HG03432 (cell line): ENCODE measurements around the gene GALNT3.

Experiments
- ATAC-seq: cut with Tn5 transposase; IDR thresholded peaks from one replicate; pipeline ENCODE4 v1.9.1; 2021; ENCODE audit warnings: mild to moderate bottlenecking, moderate library complexity; ENCODE audit not compliant: unreplicated experiment

GALNT3 gene

GRCh38 chr2:165746501-165746900 lies 47.5 kb downstream of the GALNT3 start:
- no peak for ATAC-seq

DNA sequence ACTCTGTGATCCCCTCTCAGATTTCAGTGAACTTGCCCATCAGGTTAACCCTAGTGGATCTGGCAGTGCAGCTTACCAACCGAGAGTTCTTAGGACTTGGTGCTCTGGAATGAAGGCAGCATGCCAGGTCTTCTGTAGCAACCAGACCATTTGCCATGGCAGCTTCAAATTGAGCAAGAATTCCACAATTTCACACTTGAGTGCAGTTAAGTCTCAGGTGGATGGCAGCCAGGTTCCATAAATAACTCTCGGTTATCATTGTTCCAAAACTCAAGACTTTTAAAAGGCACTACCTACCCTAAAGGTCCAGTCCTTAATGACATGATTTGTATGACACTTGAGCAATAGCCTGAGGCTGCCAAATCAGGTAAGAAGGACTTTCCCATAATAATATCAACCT lies 48.1 kb downstream of the GALNT3 start:
- no peak for ATAC-seq

- ATAC-seq: peak; percentile 99
Observed at GRCh38 chr2:165743442-165743841, 50.6 kb downstream of the GALNT3 start.

DNA sequence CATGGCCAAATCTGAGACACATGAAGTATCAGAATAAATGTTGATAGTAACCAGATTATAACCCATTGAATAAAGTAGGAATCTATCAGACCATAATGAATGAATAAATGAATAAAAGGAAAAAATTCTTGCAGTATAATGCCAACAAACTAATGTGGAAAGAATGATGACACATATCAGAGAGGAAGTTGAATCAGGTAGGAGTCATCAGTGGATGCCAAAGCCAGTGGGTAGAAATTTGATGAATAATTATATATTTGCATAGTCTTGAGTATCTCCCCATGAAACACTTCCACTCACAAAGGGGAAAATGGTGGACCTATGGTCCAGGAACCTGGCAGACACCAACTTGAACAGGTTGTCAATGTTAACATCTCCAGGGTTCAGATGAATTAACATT lies 68.6 kb downstream of the GALNT3 start:
- ATAC-seq: no peak

GRCh38 chr2:165720511-165720910 lies 73.5 kb downstream of the GALNT3 start:
- no peak for ATAC-seq

DNA sequence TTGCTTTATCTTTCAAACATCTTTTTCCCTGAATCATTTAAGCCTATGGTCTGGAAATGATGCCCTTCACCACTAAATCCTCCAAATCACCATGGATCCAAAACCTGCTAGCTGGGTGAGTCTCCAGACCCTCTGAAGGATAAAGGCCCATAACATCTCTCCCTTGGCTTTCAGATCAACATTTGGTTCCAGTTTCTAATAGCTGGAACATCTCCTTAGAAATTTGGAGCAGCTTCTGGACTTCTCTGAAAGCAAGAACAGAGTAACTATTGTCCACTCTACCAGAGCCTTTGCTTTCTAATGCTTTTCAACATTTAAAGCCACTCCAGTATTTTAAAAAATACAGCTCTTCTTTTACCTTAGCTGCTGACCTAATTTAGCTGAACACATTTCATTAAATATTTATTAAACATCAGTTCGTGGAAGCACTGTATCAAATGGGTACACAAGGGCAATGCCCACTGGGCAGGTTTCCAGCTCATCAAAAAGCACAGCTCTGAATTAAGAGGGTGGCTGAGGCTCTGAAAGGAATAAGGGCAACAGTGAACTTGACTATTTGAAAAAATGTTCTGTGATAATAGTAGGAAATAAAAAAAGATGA lies 75.3 kb downstream of the GALNT3 start:
- ATAC-seq: no peak

- no peak for ATAC-seq
Observed at GRCh38 chr2:165716091-165716490, 78.0 kb downstream of the GALNT3 start.

- no peak for ATAC-seq
Observed at GRCh38 chr2:165706960-165707487, 87.0 kb downstream of the GALNT3 start.

GRCh38 chr2:165701147-165701546 lies 92.9 kb downstream of the GALNT3 start:
- ATAC-seq: no peak

DNA sequence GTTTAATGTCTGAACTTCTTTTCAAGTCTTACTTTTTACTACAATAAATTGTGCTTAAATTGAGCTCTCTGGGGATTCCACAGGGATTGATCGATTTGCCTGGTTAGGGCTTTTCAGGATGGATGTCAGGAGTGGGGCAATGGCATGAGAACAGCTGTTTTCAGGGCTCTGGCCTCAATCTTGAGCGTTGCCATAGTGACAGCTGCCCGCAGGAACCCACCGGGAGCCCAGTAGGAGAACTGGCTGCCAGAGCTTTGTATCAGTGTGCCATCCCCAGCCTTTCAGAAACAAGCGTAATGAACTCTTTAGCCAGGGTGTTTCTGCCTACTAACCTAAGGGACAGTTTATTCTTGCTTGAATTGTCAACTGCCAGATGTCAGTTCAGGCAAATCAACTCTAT lies 93.5 kb downstream of the GALNT3 start:
- no peak for ATAC-seq

DNA sequence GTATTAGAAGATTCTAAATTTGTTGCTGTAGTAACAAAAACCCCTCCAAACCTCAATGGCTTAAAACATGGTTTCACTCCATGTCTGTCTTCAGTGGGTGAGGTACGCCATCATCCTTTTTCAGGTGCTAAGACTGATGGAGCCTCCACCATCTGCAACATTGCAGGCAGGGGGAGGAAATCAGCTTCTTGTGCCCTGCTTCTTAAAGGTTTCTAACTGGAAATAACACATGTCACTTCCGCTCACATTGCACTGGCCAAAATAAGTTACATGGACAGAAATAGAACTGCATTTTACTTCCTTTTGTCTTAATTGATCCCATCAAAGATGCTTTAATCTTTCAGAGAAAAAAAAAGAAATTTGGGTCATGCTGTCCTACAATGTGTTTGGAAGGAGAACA lies 94.1 kb downstream of the GALNT3 start:
- ATAC-seq: no peak

DNA sequence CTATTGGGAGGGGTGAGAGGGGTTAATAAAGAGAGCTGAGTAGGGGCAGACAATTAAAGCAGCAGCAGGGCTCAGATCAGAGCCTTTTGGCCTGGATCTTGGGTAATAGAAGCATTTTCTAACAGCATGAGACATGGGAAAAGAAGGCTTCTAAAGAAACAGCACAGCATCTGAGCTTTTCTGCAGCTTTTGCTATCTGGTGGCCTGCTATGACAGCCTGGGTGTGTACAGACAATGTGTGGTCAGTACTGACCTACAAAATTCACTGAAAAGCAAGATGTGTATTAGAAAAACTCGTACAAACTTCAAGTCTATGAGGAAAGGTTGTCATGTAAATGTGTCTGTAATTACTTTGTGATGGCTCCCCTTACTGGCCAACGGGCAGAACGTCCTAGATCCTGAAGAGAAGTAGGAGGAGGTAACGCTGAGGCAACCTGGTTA lies 95.6 kb downstream of the GALNT3 start:
- peak; percentile 94 for ATAC-seq

- ATAC-seq: no peak
Observed at GRCh38 chr2:165697748-165698443, 96.2 kb downstream of the GALNT3 start.
